ENCODE measurements around the gene MASP1. TPM values are rescaled to one million over a fixed set of nuclear protein-coding genes. Genes with fewer than 3 reads are reported as not detected.

The MASP1 gene
- total and polyA plus RNA-seq, 2 of the 4 experiments (the other 2 are of a cell fraction): 13.1 to 16.2 TPM

DNA sequence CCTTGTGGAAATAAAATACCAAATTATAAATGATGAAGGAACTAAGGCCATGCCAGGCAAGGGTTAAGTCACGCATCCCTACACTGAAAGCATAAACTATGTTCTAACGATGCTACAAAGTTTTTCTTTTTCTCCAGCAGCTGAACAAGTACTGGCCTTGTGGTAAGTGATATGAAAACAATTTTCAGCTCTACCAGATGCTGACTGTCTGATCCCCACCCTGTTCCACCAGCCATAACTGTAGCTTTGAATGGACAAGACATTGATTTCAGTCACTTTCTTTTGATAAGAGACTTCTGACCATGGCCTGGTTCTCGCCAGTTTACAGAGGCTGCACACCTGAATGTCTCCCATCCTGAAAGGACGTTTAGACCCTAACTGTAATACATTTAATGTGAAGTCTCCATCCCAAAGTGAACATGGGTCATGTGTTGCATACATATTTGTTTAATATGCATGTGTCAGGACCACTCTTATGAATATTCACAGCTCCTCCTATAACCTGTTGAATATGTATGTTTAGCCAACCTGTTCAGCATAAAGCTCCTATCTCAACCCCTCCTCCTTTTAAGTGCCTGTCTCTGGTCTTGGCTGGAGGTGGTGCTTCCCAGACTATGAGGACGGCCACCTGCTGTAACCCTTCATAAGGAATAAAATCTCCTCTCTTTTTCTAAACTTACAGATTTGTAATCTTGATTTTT is 33.4 kb downstream of the MASP1 start:
- H3K9me1 ChIP-seq (ENCODE audit: insufficient read depth, low read length): peaks cover 2% of the 10 kb centered on the region; the same call in 1 of the 2 replicates
- H4K5ac ChIP-seq (ENCODE audit: low read depth, low read length): no peak overlapping the region
- ATAC-seq (ENCODE audit: low read depth): no peak
- H2AK9ac ChIP-seq (replicated peaks; ENCODE audit: low read depth, low read length, poor library complexity): no peak overlapping the region
- peaks cover 6% of the 10 kb centered on the region for H3K9me3 ChIP-seq (ENCODE audit: control insufficient read depth, insufficient read depth, low read length)
- H3K23ac ChIP-seq (ENCODE audit: low read depth, low read length): no peak overlapping the region
- H3K14ac ChIP-seq (replicated peaks; ENCODE audit: low read depth, low read length): no peak overlapping the region
- WGBS, 2 experiments (ENCODE audit: extremely low coverage in 2 of 2, insufficient read length in 1 of 2): no CpG with 5 or more reads among the region's 5 CpGs
- H3K4ac ChIP-seq (ENCODE audit: low read depth, low read length): no peak overlapping the region
- H2BK15ac ChIP-seq (ENCODE audit: low read depth, low read length): no peak overlapping the region; the same call in 2 of the 3 replicates
- no peak for TF ChIP-seq SMC3 (IDR thresholded peaks at IDR 0.05; ENCODE audit: low read depth, low read length)
- TF ChIP-seq, protein P1, sequence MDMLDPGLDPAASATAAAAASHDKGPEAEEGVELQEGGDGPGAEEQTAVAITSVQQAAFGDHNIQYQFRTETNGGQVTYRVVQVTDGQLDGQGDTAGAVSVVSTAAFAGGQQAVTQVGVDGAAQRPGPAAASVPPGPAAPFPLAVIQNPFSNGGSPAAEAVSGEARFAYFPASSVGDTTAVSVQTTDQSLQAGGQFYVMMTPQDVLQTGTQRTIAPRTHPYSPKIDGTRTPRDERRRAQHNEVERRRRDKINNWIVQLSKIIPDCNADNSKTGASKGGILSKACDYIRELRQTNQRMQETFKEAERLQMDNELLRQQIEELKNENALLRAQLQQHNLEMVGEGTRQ (IDR thresholded peaks at IDR 0.05; ENCODE audit: low read depth, low read length): no peak
- no peak for TF ChIP-seq BHLHE40 (IDR thresholded peaks at IDR 0.05; ENCODE audit: low read depth, low read length)
- no peak for TF ChIP-seq NFE2L2 (IDR thresholded peaks at IDR 0.05; ENCODE audit: low read depth, low read length)
- no peak for TF ChIP-seq POLR2A (IDR thresholded peaks at IDR 0.05; ENCODE audit: low read depth, low read length)
- TF ChIP-seq CHD1 (IDR thresholded peaks at IDR 0.05; ENCODE audit: low read depth, low read length): no peak
- TF ChIP-seq, protein P2, sequence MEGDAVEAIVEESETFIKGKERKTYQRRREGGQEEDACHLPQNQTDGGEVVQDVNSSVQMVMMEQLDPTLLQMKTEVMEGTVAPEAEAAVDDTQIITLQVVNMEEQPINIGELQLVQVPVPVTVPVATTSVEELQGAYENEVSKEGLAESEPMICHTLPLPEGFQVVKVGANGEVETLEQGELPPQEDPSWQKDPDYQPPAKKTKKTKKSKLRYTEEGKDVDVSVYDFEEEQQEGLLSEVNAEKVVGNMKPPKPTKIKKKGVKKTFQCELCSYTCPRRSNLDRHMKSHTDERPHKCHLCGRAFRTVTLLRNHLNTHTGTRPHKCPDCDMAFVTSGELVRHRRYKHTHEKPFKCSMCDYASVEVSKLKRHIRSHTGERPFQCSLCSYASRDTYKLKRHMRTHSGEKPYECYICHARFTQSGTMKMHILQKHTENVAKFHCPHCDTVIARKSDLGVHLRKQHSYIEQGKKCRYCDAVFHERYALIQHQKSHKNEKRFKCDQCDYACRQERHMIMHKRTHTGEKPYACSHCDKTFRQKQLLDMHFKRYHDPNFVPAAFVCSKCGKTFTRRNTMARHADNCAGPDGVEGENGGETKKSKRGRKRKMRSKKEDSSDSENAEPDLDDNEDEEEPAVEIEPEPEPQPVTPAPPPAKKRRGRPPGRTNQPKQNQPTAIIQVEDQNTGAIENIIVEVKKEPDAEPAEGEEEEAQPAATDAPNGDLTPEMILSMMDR (conservative IDR thresholded peaks at IDR 0.05; ENCODE audit: low read depth, low read length): no peak
- TF ChIP-seq FOS (IDR thresholded peaks at IDR 0.05; ENCODE audit: low read depth, low read length): no peak
- ChIA-PET CTCF (interaction anchor here (1.5 kb wide), 1 partner anchor 61 kb away, joined by 4 read pairs; no protein-coding TSS in a partner anchor), POLR2A (ENCODE audit: unreplicated experiment) (no interaction called here)
- no peak overlapping the region for H3K4me3 ChIP-seq (ENCODE audit: insufficient read depth, low read depth, low read length)
- intact Hi-C loops (cut with micrococcal nuclease): no loop called here
- no peak overlapping the region for H2AK5ac ChIP-seq (ENCODE audit: low read depth, low read length)
- no peaks in the 10 kb centered on the region for H3K79me1 ChIP-seq (ENCODE audit: low read depth in 1 of 2, low read length in 2 of 2)
- H3K9ac ChIP-seq (ENCODE audit: low read depth, low read length): no peak overlapping the region
- H4K91ac ChIP-seq (ENCODE audit: insufficient read depth, low read depth, low read length): no peak overlapping the region
- no peak overlapping the region for H2BK5ac ChIP-seq (ENCODE audit: low read depth, low read length, poor library complexity, severe bottlenecking)
- H3K27ac ChIP-seq (ENCODE audit: insufficient read depth, low read length): no peak overlapping the region
- dilution Hi-C loops (cut with HindIII; ENCODE audit: low sequenced_read_pairs, unreplicated experiment): no loop called here
- no peaks in the 10 kb centered on the region for H3K27me3 ChIP-seq (ENCODE audit: control insufficient read depth, insufficient read depth, low read length)
- H3K36me3 ChIP-seq (ENCODE audit: control insufficient read depth, insufficient read depth, low read length): peaks cover 19% of the 10 kb centered on the region
- DNase-seq: no peak
- no peak overlapping the region for H4K8ac ChIP-seq (ENCODE audit: low read depth in 2 of 2, low read length in 2 of 2)
- peaks cover 5% of the 10 kb centered on the region; the same call in 1 of the 2 replicates for H3K4me1 ChIP-seq (ENCODE audit: control insufficient read depth, insufficient read depth, low read length)
- no peak overlapping the region for H3K4me2 ChIP-seq (ENCODE audit: low read depth, low read length)
- no peaks in the 10 kb centered on the region for H4K20me1 ChIP-seq (ENCODE audit: insufficient read depth, low read length)
- in situ Hi-C loops (cut with MboI; ENCODE audit: low sequenced_read_pairs): no loop called here
- no TSS peak for BruUV-seq (replicated peaks)
- H3K56ac ChIP-seq (ENCODE audit: extremely low read depth, insufficient read depth, low read length): no peak overlapping the region
- H3K18ac ChIP-seq (ENCODE audit: low read depth, low read length): no peak overlapping the region
- no peak overlapping the region for H2BK120ac ChIP-seq (ENCODE audit: low read depth, low read length)
- no peak overlapping the region for H2BK20ac ChIP-seq (ENCODE audit: low read depth, low read length)
- H2AFZ ChIP-seq (replicated peaks; ENCODE audit: low read length, poor library complexity): no peak overlapping the region

Measured in IMR-90 (cell line).